Esophagus squamous epithelium (tissue), 4 donors: Measurements from ENCODE around the gene TEAD4.

Experiments
- CTCF ChIP-seq, 6 experiments: fragments of 450-650 bp in 4 of 6; fragments of 200-600 bp in 2 of 6; sonication (generic) in 2 of 6; IDR thresholded peaks; one replicate each; pipeline ENCODE4 v1.5.1; 2016 to 2019; ENCODE audit warnings: antibody characterized with exemption in 6 of 6, mild to moderate bottlenecking in 4 of 6, moderate library complexity in 4 of 6
- POLR2A ChIP-seq, 4 donors: fragments of 450-650 bp; IDR thresholded peaks; one replicate each; pipeline ENCODE4 v1.6.1; 2017; ENCODE audit warnings: antibody characterized with exemption in 4 of 4, mild to moderate bottlenecking in 4 of 4, moderate library complexity in 3 of 4

- TF ChIP-seq CTCF (IDR thresholded peaks at IDR 0.05) (no peak), POLR2A (IDR thresholded peaks at IDR 0.05) (no peak)
These were observed 44.3 kb downstream of the TEAD4 start for GRCh38 chr12:3003357-3003992.
